ENCODE measurements around the gene FAF1.
A peak's percentile ranks its signal among the peaks of the same experiment; 100 is the strongest.

FAF1 gene

GRCh38 chr1:50969611-50970508, 9.8 kb upstream of the FAF1 start, which contains the start of gene CDKN2C (continued):
- peak; percentile 87 for TF ChIP-seq PRDM10 (tag by site-specific recombination; IDR thresholded peaks at IDR 0.05)
- peak; percentile 47; the same call in 1 of the 2 replicates for TF ChIP-seq ZNF394 (tag by site-specific recombination; IDR thresholded peaks at IDR 0.05; ENCODE audit: borderline replicate concordance)
- peak; percentile 47; the same call in 1 of the 2 replicates for TF ChIP-seq ZNF324 (tag by site-specific recombination; IDR thresholded peaks at IDR 0.05)
- TF ChIP-seq ZNF654 (tag by site-specific recombination; IDR thresholded peaks at IDR 0.05; ENCODE audit: low read depth): no peak
- no peak for TF ChIP-seq ZNF48 (tag by site-specific recombination; IDR thresholded peaks at IDR 0.05)
- no peak for TF ChIP-seq ZNF148 (tag by site-specific recombination; IDR thresholded peaks at IDR 0.05; ENCODE audit: borderline replicate concordance)
- TF ChIP-seq PATZ1 (tag by site-specific recombination; IDR thresholded peaks at IDR 0.05): peak; percentile 72
- no peak for TF ChIP-seq ZNF175 (tag by site-specific recombination; IDR thresholded peaks at IDR 0.05)
- no peak for TF ChIP-seq ZNF791 (tag by site-specific recombination; IDR thresholded peaks at IDR 0.05)
- no peak for TF ChIP-seq ZNF112 (tag by site-specific recombination; IDR thresholded peaks at IDR 0.05)
- TF ChIP-seq ZNF658 (tag by site-specific recombination; IDR thresholded peaks at IDR 0.05): no peak
- TF ChIP-seq IKZF3 (tag by site-specific recombination; IDR thresholded peaks at IDR 0.05): peak; percentile 84; the same call in 1 of the 2 replicates
- no peak for TF ChIP-seq SCRT1 (tag by site-specific recombination; IDR thresholded peaks at IDR 0.05; ENCODE audit: borderline replicate concordance)
- TF ChIP-seq ZBTB17 (tag by site-specific recombination; IDR thresholded peaks at IDR 0.05): peak; percentile 94
- no peak for TF ChIP-seq ZNF221 (tag by site-specific recombination; IDR thresholded peaks at IDR 0.05; ENCODE audit: borderline replicate concordance)
- TF ChIP-seq ZNF792 (tag by site-specific recombination; IDR thresholded peaks at IDR 0.05): no peak
- no peak; the same call in 1 of the 2 replicates for TF ChIP-seq ZBTB8A (tag by site-specific recombination; IDR thresholded peaks at IDR 0.05)
- TF ChIP-seq MEIS1 (CRISPR knock-in tag; IDR thresholded peaks at IDR 0.05; ENCODE audit: borderline replicate concordance): no peak
- no peak for TF ChIP-seq HOXC10 (CRISPR knock-in tag; IDR thresholded peaks at IDR 0.05)
- TF ChIP-seq ZNF239 (tag by site-specific recombination; IDR thresholded peaks at IDR 0.05): no peak
- TF ChIP-seq ZNF560 (tag by site-specific recombination; IDR thresholded peaks at IDR 0.05; ENCODE audit: borderline replicate concordance): no peak
- no peak for TF ChIP-seq ZNF19 (tag by site-specific recombination; IDR thresholded peaks at IDR 0.05; ENCODE audit: low read depth)
- no peak for TF ChIP-seq ZNF426 (tag by site-specific recombination; IDR thresholded peaks at IDR 0.05)
- no peak for TF ChIP-seq ZNF398 (tag by site-specific recombination; IDR thresholded peaks at IDR 0.05)
- TF ChIP-seq AEBP2 (tag by site-specific recombination; IDR thresholded peaks at IDR 0.05; ENCODE audit: borderline replicate concordance): no peak
- no peak for TF ChIP-seq ZNF549 (tag by site-specific recombination; IDR thresholded peaks at IDR 0.05)
- no peak for TF ChIP-seq ZNF146 (tag by site-specific recombination; IDR thresholded peaks at IDR 0.05)

Data from HEK293 (cell line).